Myocyte (in vitro differentiated cells): ENCODE measurements around the gene RPIA. TPM values are rescaled to one million over a fixed set of nuclear protein-coding genes. Genes with fewer than 3 reads are reported as not detected.
A peak's percentile ranks its signal among the peaks of the same experiment; 100 is the strongest.
"Not testable (repeated sequence)": the region's sequence is repeated elsewhere in the genome, so short reads cannot be mapped to it uniquely, and the experiment has no call there.

Experiments
- DNase-seq: peaks from one replicate; pipeline ENCODE4 v3.0.0-alpha.2; 2012; ENCODE audit warnings: low read depth
- polyA plus RNA-seq: library from polyadenylated mRNA; unstranded; fragments of >200 nt; gene quantifications from one replicate; pipeline ENCODE4 v1.2.1, GENCODE V29; 2012; ENCODE audit warnings: missing spikeins
- total RNA-seq: library from RNA; depleted of rRNA; stranded (reverse); fragments of >200 nt; gene quantifications from 2 replicates; pipeline ENCODE4 v1.2.3, GENCODE V29; 2014

The RPIA gene
- total RNA-seq: 5.2 and 5.8 TPM in 2 replicates
- 9.8 TPM for polyA plus RNA-seq

DNA sequence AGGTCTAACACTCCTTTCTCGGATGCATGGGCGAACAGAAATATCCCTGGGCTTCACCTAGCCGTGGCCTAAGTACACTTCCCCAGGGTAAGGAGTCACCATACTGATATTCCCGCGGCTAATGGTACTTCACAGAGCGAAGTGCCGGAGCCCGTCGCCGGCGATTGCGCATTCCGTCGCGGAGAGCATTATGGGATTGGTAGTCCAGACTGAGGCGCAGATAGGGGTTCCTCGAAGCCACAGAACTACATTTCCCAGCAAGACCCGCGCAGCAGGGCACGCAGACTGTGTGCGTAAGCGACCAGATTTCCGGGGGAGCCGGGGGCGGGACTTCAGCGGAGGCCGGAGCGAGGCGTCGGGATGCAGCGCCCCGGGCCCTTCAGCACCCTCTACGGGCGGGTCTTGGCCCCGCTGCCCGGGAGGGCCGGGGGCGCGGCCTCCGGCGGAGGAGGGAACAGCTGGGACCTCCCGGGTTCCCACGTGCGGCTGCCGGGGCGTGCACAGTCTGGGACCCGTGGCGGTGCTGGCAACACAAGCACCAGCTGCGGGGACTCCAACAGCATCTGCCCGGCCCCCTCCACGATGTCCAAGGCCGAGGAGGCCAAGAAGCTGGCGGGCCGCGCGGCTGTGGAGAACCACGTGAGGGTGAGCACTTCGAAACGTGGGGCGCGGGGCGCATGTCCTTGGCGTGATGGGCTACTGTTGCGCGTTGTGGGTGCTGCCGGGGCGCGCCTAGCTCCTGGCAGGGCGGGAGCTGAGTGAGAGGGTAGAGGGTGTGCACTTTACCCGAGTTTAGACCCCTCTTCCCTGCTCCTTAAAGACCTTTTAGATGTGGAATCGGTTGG lies at the start of gene RPIA:
TSS of gene RPIA (plus strand) at position 335 of the 845 bp plus-strand sequence. CDS start at position 361, 26 bp downstream.
- DNase-seq: peak; percentile 99

DNA sequence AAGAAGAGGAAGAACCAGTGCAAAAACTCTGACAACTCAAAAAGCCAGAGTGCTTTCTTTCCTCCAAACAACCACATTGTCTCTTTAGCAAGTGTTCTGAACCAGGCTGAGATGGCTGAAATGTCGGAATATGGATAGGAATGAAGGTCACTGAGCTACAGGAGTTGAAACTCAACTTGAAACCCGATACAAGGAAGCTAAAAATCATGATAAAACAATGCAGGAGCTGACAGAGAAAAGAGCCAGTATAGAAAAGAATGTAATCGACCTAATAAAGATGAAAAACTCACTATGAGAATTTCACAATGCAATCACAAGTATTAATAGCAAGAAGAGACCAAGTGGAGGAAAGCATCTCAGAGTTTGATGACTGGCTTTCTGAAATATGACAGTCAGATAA lies 49.2 kb upstream of the RPIA start:
- DNase-seq: no peak

DNA sequence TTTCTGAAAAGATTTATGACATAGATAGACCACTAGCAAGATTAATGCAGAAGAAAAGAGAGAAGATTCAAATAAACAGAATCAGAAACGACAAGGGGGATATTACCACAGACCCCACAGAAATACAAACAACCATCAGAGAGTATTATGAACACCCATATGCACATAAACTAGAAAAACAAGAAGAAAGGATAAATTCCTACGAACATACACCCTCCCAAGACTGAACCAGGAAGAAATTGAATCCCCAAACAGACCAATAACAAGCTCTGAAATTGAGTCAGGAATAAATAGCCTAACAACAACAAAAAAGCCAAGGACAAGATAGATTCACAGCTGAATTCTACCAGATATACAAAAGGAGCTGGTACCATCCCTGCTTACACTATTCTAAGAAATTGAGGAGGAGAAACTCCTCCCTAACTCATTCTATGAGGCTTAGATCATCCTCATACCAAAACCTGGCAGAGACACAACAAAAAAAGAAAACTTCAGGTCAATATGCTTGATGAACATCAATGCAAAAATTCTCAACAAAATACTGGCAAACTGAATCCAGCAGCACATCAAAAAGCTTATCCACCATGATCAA lies 46.1 kb upstream of the RPIA start:
- DNase-seq: not testable (repeated sequence)

DNA sequence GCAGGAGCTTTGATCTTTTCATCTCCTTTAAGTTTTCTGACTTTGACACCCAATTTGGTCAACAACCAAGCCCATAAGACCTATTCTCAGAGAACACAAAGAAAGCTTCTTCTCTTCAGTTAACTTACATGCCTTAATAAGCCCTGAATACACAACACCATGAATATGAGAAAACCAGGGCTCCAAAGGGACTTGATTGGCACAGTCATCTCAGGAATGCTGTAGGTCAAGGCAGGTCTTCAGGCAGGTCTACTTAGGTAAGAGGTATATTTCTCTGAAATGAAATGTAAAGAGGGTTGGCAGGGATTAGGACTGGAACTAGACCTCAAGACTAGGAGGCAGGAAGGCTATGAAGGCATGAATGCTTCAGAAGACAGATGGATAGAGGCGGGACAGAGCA lies 39.8 kb upstream of the RPIA start:
- no peak for DNase-seq

DNA sequence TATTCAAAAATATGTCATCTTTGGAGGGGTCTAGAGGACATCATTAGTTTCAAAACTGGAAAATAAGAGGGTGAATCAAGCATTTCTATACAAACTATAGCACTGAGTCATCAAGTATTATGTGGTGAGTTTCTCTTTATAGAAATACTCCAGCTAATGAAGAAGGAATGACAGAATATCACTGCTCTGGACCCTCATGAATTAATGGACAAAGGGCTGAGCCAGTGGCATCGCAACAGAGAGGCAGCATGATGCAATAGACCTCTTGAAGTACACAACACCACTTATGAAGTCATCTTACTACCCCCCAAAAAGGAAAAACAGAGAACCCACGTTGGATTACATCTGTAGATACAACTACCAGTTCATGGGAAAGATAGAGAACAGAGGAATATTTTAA lies 36.8 kb upstream of the RPIA start:
- DNase-seq: no peak

DNA sequence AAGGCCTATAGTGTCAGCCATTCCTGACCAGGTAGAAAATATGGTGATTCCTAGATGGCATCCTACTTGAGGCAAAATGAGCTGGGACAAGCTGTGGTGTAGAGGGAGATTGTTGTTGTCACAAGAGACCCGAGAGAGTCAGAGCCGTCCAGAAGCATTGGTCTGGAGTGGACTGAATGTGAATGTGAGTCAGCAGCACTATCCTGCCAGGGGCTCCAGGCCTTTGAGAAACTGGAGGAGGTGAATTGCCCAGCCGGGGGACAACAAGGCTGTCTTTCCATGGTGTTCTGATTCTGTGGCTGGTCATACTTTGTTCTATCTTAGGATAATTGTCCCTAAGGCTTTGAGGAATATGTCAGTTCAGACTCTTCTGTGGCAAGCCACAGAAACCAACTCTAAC lies 34.8 kb upstream of the RPIA start:
- DNase-seq: peak; percentile 73

DNA sequence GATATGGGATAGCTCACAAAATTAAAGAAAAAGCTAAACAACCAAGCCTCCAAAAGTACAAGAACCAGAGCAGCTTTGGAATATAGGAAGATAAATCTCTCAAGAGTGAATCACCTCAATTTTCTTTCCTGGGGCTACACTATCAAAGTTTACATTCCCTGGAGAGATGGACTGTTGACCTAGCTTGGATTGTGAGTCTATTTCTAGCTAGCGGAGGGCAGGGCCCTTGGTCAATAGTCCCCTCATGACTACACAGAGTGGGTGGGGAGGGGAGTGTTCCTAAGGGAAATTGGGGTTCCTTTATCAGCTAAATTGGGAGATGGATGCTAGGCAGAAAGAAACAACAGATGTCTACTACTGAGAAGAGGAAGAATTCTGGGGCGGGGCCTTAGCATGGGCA lies 34.3 kb upstream of the RPIA start:
- peak; percentile 66 for DNase-seq

DNA sequence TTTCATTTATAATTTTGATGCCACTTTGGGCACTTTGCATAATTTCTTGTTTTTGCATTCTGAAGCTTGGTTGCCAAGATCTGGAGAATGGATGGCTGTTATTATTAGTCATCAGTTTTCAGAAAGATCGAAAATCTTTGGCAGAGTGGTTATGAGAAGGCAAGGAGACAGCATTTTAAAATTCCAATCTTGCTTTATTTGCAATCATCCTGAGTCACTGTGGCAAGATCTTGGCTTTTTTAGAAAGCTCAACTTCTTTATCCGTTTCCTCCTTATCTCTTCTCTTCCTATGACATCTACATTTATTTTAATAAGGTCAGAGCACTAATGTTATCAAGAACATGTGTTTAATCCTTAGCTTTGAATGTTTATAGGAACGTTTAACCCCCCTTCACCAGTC lies 33.1 kb upstream of the RPIA start:
- peak; percentile 32 for DNase-seq

DNA sequence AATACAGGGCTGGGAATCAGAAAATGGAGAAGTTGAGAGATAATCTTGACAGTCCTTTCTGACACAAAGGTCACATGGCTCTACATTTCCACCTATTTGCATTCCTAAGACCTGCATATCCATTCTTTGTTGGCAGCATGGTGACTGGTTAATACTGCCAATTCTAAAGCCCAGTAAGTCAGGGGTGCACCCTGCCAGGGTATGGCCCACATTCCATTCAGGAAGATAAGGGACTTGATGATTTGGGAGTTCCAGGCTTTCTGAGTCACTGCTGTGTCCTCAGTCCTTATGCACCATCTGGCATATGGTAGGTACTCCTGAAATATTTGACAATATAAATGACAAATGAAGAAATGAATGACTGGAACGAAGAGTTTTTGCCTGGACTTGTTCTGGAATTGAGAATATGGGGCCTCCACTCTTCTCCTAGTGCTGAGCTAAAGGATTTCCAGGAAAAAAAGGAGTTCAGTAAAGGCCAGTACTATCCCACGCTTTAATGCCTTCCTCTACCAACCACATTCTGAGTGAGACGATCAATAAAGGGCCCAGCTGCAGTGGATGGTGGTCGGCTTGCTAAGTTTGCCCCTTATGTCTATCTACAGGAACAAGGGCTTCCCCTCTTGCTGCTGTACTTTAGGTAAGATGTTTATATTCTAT lies 32.5 kb upstream of the RPIA start:
- DNase-seq: peak; percentile 46

DNA sequence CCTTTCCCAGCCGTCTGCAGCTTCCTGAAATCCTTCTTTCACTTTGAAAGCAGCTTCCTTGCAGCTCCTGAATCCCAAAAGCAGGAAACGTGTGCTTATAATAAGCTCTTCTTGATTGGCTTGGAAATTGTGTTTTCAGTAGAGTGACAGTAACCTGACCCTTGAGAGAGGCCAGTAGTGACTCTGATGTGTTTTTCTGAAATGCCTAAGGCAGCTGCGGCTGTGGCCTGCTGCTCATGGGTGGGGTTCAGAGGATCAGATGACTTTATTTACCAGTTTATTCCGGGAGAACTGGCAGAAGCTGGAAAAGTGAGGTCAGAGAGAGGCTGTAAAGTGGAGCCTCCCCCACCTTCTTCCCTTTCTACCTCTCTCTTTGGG lies 31.9 kb upstream of the RPIA start:
- DNase-seq: peak; percentile 97

DNA sequence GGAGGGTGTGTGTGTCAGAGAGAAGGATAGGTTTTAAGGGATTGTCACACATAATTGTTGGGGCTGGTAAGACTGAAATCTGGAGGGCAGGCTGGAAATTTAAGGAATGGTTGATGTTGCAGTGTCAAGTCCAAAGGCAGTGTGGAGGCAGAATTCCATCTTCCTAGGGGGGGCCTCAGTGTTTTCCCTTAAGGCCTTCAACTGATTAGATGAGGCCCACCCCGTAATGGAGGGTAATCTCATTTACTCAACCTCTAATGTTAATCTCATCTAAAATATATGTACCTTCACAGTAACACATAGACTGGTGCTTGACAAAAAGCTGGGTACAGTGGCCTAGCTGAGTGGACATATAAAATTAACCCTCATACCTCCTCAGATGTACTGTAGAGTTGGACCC lies 30.9 kb upstream of the RPIA start:
- DNase-seq: no peak

DNA sequence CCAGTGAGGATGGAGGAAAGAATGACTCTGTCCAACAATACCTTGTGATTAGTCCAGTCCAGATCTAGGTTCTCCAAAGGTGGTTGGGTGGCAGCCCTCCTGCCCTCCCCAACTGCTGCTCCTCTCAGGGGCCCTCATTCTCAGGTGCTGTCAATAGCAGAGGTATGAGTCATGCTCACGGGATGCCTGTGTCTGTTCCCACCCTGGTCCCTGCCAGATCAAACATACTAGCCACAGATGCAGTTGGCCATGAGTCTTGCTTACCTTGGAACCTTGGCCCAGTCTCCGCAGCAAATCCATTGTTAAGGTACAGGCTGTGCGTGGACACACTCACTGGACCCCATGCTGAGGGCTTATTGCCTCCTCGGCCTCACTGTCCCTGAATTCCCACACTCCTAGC lies 24.9 kb upstream of the RPIA start:
- DNase-seq: no peak

DNA sequence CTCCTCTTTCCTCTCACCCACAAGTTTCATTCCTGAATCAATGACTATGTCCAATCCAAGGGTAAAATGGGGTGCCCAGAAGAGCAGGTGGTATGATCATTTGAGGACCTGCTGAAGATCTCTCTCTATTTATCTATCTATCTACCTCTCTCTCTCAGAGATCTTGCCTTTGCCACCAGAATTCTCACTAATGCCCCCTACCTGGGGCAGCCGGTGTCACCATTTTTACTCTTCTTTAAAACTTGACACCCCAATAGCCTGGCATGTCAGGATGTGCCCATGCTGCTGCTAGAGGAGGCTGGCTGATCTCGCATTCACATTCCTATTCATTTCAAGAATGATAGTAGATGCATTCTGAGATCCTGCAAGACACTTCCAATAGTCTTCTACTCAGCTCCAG lies 24.3 kb upstream of the RPIA start:
- DNase-seq: no peak

DNA sequence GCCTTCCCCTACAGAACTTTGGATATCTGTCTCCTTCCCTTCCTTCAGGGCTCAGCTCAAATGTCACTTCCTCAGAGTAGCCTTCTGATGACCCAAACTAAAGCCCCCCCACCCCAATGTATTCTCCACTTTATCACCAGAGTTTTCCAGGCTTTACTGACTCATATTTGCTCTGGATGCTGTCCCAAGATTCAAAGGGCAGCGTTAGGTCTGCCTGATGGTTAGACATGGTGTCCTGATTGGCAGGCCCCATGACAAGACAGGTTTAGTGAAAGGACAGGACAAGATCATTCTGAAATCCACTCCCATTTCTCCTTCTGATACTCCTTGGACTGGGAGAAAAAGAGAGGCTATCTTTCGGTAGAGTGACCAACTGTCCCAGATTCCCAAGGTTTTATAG lies 22.6 kb upstream of the RPIA start:
- no peak for DNase-seq

DNA sequence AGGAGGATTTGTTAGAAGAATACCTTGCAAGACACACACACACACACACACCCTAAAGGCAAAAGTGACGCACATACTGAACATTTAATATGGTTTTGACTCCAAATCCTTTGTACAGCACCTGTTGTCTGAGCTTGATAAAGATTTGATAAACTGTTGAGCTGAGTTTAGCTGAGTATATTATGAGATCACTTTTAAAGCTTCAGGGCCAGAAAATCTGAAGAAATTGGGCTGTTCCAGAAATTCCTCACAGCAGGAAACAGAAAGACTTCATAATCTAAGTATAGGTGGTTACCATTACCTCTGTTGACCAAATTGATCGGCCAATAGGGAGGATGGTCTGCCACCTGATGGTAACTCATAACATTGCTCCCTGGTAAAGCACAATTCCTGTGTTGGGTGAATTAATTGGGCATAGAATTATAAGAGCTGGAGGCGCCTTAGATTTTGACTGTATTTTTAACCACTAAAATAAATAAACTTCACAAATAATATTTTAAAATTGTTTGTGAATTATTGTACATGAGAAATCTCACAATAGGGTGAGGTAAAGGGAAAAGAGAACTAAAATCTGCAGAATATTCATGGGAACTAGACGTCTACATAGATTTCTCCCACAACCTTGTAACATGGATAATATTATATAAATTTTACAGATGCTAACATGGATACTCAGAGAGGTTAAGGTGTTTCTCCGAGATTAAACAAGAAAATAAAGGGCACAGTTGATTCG lies 21.8 kb upstream of the RPIA start:
- DNase-seq: peak; percentile 53

DNA sequence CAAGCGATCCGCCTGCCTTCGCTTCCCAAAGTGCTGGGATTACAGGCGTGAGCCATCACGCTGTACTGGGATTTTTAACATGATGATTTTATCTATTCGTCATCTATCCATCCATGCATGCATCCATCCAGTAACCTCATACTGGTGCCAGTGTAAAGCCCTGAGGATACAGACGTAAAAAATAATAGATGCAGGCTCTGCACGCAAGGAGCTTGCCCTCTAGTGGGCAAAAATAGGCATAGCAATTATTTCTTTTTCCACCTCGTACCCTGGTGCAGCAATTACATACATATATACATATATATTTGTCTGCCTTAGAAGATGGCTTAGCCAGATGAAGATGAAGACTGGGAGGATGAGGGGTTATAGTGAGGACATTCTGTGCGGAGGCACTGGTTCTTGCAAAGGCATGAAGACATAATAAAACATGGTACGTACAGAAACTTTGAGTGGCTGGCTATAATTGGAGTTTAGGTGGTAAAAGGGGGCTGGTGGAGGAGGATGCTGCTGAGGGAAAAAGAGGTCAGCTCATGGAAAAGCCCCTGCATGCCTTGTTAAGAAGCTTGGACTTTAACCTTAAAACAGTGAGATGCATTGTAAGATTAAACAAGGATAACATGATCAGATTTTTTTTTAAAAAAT lies 19.6 kb upstream of the RPIA start:
- DNase-seq: peak; percentile 51

DNA sequence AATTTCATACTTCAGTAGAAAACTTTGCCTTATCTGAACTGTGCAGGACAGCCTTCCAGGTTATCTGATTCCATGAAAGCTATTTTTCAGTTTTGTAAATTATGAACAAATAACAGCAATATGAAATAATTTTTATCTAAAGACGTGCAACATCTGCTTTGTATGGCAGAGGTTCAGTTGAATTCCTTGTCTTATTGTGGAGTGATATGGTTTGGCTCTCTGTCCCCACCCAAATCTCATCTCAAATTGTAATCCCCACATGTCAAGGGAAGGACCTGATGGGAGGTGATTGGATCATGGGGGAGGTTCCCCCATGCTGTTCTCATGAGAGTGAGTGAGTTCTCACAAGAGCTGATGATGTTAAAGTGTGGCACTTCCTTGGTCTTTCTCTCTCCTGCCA lies 18.1 kb upstream of the RPIA start:
- no peak for DNase-seq

DNA sequence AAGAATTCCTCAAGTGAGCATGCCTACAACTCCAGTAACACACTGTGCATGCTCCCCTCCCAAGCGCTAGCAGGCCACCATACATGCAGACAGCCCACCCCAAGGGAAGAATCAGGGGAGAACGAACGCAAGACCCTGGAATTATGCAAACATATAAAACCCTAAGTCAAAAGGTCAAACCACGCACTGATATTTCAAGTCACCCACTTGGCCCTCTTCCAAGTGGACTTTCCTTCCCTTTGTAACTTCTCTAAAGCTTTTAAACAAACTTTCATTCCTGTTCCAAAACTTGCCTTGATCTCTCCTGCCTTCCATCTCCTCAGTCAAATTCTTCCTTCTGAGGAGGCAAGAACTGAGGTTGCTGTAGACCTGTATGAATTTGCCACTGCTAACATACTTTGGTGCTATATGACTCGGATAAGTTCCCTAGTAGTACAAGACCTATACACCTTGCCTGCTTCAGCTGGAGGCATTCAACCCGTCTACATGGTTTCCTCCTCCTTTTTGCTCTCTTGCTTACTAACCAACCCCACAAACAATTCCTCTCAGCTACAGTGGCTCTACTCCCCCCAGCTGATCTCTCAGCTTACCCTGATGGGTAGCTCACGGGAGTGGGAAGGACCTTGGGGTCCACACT lies 11.1 kb upstream of the RPIA start:
- DNase-seq: no peak

DNA sequence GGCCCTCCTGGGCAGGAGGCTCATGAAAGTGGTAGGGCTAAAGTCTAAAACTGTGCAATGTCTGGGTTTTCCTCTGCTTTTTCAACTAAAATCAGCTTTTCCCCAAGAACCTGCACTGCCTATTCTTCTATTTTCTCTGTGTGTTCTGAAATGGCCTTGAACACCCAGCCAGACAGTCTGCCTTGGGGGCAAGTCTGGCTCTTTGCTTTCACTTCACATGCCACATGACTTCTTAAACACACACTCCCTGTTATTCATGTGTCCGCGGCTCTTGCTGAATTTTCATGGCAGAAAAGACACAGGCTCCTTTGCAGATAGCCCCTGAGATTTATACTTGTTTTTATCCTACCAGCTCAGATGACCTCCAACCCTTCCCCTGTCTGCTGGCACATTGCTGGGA lies 10.6 kb upstream of the RPIA start:
- DNase-seq: no peak

DNA sequence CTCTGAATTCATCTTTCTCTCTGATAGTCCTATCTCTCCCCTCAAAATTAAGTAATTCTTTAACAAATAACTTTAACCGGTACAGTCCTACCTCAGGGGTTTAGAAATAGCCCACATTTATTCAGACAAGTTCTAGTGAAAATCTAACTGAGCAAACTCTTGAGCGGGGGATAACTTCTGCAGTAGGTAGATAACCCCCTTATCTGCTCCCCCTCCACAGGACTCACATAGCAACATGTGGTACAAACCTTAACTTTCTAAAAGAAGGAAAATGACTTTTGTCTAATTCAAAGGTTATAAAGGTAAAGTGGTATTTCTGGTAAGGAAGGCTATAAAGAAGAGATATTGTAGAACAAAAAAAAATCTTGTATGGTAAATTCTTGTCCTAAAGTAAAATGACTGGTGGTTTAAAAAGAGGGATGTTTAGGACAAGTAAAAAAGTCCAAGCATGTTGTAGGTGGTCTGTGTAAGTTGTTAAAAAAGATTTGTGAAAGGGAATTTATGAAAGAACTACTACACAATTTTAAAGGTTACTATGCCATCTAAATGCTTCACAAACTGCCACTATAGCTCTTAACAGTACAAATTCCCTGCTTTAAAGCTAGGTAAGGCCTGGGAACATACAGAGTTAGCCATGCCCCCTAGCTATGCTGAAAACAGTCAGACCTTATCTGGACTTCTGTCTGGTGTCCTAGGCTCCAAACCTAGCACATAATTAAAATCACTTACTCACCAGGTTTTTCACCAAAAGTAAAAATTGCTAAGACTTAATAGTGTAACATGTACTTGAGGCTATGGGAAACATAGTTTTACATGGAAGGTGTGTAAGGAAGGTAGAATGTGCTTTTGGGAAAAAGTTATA lies 8.1 kb upstream of the RPIA start:
- DNase-seq: no peak
